ENCODE data around the gene PSG3.
"Not testable (repeated sequence)": the region's sequence is repeated elsewhere in the genome, so short reads cannot be mapped to it uniquely, and the experiment has no call there.

The PSG3 gene

GRCh38 chr19:42740381-42740780 lies at the start of gene PSG3:
TSS of gene PSG3 (minus strand) at chr19:42740481. CDS start at chr19:42740384, 97 bp downstream.
- not testable (repeated sequence) for DNase-seq

GRCh38 chr19:42788766-42789165 lies 48.5 kb upstream of the PSG3 start:
- DNase-seq = not testable (repeated sequence)

- not testable (repeated sequence) for DNase-seq
Observed at GRCh38 chr19:42787766-42788165, 47.5 kb upstream of the PSG3 start.

- DNase-seq = peak in 1 of 2 experiments; percentile 5
Observed at GRCh38 chr19:42776750-42777612, 36.7 kb upstream of the PSG3 start.

- not testable (repeated sequence) for DNase-seq
Observed at GRCh38 chr19:42774510-42775158, 34.4 kb upstream of the PSG3 start.

- not testable (repeated sequence) for DNase-seq
Observed at GRCh38 chr19:42767319-42767718, 27.0 kb upstream of the PSG3 start.

- DNase-seq = not testable (repeated sequence)
Observed at GRCh38 chr19:42766871-42767270, 26.6 kb upstream of the PSG3 start.

- no peak for DNase-seq
Observed at GRCh38 chr19:42764836-42765235, 24.6 kb upstream of the PSG3 start.

- DNase-seq = no peak
Observed at GRCh38 chr19:42762789-42763188, 22.5 kb upstream of the PSG3 start.

GRCh38 chr19:42761924-42762295 lies 21.6 kb upstream of the PSG3 start:
- DNase-seq = not testable (repeated sequence)

GRCh38 chr19:42760954-42761923 lies 21.0 kb upstream of the PSG3 start:
- DNase-seq = not testable (repeated sequence)

- DNase-seq = not testable (repeated sequence)
Observed at GRCh38 chr19:42758667-42759066, 18.4 kb upstream of the PSG3 start.

- DNase-seq = not testable (repeated sequence)
Observed at GRCh38 chr19:42752246-42752645, 12.0 kb upstream of the PSG3 start.

GRCh38 chr19:42741726-42742607 lies 1.7 kb upstream of the PSG3 start:
- not testable (repeated sequence) for DNase-seq

- DNase-seq = not testable (repeated sequence)
Observed at GRCh38 chr19:42737581-42738011, 2.7 kb downstream of the PSG3 start.

GRCh38 chr19:42728341-42728740 lies 11.9 kb downstream of the PSG3 start:
- not testable (repeated sequence) for DNase-seq

GRCh38 chr19:42714000-42714399 lies 26.3 kb downstream of the PSG3 start:
- DNase-seq = not testable (repeated sequence)

- DNase-seq = not testable (repeated sequence)
Observed at GRCh38 chr19:42712753-42713152, 27.5 kb downstream of the PSG3 start.

- DNase-seq = not testable (repeated sequence)
Observed at GRCh38 chr19:42710986-42711385, 29.3 kb downstream of the PSG3 start.

GRCh38 chr19:42697884-42698283 lies 42.4 kb downstream of the PSG3 start:
- DNase-seq = no peak

GRCh38 chr19:42695811-42696503 lies 44.3 kb downstream of the PSG3 start:
- DNase-seq = no peak

Data from cerebellar nuclear complex (tissue), 1 donor.